GM20000 (cell line): ENCODE data around the gene ALG12.

Experiments
- DNase-seq: peaks from one replicate; pipeline ENCODE4 v3.0.0; 2012; ENCODE audit warnings: low spot score
- TF ChIP-seq, protein P1 (sequence below): IDR thresholded peaks from 2 replicates; pipeline ENCODE4 v1.5.1; 2012; ENCODE audit warnings: mild to moderate bottlenecking, control low read depth; ENCODE audit errors: extremely low read depth, missing control alignments

The ALG12 gene

DNA sequence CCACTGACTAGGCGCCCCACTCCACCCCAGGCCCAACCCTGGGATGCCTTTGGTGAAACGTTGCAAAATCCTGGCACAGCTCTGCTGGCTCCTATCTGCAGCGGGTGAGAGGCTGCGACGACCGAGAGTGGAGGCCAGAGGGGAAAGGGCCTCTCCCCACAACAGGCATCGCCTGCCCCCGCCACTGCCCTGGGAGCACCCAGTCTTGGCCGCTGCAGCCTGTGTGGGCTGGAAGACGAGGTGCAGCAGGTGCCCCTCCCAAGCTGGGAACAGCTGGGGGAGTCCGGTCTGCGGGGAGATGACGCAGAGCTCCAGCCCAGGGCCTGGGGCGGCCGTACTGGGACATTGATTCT, 38.2 kb upstream of the ALG12 start:
- TF ChIP-seq, protein P1, sequence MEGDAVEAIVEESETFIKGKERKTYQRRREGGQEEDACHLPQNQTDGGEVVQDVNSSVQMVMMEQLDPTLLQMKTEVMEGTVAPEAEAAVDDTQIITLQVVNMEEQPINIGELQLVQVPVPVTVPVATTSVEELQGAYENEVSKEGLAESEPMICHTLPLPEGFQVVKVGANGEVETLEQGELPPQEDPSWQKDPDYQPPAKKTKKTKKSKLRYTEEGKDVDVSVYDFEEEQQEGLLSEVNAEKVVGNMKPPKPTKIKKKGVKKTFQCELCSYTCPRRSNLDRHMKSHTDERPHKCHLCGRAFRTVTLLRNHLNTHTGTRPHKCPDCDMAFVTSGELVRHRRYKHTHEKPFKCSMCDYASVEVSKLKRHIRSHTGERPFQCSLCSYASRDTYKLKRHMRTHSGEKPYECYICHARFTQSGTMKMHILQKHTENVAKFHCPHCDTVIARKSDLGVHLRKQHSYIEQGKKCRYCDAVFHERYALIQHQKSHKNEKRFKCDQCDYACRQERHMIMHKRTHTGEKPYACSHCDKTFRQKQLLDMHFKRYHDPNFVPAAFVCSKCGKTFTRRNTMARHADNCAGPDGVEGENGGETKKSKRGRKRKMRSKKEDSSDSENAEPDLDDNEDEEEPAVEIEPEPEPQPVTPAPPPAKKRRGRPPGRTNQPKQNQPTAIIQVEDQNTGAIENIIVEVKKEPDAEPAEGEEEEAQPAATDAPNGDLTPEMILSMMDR = no peak
- no peak for DNase-seq

DNA sequence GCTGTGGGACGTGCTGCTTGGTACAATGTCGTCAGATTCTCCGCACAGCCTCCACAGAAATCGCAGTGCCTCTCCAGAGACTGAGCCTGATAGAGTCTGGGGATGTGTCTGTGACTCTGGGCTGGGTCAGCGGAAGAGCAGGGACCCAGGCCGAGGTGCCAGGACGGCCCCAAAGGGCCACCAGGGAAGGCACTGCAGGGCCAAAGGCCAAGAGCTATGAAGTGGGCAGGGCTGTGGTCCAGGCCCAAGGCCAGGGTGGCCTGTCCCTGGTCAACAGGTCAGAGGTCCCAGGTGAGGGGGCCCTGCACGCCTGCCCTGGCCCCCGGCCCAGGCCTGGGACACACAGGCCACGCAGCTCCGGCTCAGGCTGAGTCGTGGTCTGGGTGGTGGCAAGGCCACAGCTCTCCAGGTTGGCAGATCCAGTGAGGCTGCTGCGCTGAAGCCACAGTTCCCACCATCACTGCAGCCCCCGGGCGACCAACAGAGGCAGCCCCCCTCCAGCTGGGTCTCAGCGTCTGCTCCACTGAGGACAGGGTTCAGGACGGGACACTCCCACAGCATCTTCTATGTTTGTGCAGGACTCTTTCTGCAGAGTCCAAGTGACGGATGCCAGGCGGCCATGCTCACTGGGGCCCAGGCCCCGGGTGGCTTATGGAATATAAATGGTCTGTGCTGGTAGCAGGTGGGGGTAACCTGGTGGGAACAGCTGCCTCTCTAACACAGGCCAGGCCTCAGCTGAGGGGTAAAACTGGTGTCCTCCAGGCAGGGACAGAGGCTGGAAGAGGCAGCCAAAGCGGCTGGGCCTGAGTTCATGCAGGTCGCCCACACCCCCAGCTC, 37.6 kb upstream of the ALG12 start:
- DNase-seq = no peak
- TF ChIP-seq, protein P1 = no peak

DNA sequence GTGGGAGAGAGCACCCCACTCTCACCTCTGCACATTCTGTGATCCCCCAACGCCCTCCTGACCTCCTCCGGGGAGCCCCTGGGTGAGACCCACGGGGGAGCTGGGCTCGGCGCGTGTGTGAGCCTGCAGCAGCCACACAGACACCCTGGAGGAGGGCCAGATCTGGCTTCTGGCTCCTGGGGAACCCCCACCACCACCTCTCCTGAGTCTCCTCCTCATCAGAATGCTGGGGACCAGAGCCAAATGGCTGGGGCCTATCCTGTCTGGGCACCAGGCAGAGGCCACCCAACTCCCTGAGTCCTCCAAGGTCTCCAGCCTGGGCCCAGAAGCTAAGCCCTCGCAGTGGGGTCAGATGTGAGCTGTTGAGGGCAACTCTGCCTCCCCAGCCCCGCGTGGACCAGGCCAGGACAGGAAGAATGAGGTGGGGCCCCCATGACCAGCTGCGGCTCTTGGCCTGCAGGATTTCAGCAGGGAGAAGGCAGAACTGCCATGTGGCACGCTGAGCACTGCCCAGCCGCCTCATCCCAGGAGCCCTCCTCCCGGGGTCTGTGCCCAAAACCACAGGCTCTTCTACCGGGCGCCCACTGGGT, 36.8 kb upstream of the ALG12 start:
- TF ChIP-seq, protein P1 = no peak
- DNase-seq = no peak

DNA sequence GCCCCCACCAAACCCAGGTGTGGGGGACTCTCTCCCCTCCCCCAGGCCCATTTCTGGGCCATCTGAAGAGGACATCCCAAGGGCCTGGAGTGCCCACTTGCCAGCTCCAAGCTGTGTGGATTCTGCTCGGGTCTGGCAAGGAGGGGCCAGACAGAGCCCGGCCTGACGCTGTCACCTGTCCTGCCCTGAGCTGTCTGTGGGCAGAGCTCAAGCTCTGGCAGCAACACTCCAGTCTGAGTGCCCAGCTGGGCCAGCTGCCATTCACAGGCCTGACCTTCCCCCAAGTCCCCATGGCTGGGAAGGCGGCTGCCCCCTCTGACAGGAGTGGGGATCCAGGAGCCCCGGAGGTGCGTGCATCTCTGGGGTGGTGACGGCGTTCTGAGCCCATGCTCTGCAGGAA, 36.1 kb upstream of the ALG12 start:
- no peak for DNase-seq
- TF ChIP-seq, protein P1 = no peak

DNA sequence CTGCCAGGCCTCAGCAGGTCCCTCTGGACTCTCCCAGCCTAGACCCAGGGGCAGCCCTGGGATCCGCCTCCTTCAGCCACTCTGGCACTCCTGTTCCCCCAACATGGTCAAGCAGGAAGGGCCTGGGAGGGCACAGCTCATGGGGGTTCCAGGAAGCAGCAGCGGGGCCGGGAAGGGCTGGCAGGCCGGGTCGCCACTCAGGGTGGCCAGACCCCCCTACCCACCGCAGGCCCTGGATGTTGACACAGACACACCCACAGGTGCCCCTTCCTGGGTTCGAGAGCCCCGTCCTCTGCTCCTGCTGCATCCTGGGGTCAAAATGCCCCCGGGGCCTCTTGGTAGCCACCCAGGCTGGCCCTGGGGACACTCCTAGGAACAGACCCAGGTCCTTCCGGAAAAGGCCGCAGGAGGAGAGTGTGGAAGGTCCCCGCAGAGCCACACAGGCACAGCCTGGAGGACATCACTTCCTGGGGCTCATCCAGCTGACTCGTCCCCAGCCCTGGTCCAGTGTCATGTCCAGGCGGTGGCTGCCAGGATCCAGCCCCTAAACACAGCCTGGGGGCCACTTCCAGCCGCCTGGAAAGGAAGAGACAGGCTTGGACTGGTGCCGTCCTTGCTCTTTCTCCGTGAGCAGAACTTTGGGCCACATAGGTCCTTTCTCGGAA, 35.6 kb upstream of the ALG12 start:
- TF ChIP-seq, protein P1 = no peak
- no peak for DNase-seq

DNA sequence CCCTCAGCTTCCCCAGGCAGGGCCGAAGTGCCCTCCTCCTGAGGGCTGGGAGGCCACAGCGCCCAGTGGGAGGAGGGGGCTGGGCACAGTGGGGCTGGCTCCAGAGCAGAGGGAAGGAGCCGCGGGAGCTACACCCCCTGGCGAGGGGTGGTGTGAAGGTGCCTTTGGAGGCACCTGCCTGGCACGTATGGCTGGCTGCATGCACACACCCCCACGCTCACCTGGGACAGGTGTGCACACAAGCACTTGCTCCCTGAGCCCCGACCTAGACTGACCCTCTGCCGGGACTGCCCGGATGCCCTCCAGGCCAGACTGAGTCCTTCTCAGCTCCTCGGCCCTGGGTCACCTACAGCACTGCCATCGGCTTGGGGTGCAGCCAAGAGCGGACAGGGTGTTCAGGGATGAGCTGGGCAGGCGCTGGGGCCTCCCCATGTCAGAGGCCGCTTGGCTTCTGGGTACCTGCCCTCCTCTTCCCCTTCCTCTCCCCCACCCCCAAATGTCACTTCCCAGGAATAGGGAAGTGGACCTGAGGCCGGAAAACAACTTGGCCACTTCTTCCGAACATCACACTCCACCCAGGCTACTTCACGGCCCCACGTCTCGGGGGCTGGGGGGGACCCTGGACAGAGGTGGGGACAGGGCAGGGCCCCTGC, 34.9 kb upstream of the ALG12 start:
- DNase-seq = no peak
- TF ChIP-seq, protein P1 = no peak
